Brain pericyte (primary cell): ENCODE results near the gene ABCC8.

Experiments used
- DNase-seq: peaks from one replicate; pipeline ENCODE4 v3.0.0-alpha.2; 2012; ENCODE audit warnings: low read depth, low spot score

Gene ABCC8

DNA sequence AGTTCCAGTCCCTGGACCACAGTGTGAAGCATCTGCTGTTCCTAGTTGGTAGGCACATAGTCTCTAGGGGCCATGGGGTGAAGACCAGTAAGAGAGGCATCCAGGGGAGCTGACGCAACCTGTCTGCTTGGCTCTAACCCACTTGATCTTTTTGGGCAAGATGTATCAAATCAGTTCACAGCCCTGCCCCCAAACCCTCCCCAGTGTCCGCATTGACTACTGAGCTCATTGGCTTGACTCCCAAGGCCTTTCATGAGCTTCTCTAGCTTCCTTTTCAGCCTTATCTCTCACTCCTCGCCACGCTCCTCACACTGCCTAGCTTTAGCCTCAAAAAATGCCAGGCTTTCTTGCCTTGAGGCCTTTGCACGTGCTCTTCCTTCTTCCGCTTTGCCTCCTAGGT is 29.7 kb upstream of the ABCC8 start:
- no peak for DNase-seq

DNA sequence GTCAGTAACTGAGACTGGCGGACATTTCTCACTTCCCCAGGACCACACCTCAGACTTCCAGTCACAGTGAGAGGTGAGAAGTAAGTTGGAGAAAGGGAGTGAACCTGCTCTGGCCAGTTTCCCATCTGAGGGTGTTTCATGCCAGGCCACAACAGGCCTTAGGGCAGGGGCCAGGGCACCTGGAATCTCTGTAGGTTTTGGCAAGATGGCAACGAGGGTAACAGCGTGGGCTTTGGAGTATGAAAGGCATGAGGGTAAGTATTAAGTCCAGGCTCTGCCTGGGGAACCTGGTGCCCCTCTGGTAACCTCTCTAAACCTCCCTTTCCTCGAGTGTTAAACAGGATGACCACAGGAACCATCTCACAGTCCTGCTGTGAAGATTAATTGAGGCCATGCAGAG is 28.5 kb upstream of the ABCC8 start:
- no peak for DNase-seq

DNA sequence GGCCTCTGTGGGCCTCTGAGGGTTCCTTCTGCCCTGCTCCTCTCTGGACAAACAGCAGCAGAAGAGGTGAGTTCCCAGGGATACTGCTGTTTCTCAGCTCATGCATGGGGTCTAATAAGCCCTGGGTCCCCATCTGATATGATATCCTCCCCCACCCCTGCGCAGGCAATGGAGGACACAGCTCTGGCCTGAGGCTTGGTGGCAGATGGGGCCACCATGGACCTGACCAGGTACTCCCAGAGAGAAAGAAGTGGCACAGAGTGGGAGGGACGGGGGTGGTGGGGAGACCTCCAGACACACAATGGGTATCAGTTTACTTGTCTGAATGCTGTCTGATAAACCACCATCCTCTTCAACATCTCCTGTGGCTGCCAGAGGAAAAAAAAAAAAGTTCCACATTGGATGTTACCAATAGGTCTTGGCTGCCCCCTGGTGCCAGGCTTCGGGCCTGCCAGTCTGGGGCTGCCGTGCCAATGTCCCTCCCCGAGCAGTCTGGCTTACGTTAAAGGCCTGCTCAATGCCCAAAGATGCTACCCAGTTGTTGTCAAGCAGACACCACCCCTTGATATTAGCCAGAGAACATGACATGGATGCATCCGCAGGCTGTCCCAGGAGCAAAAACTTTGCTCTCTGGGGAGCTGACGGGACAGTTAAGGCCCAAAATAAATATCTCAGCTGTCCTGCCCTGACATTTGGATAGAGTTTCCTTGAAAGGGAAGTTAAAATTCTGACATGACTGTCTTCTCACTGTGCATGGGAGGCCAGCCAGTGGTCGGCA is 27.9 kb upstream of the ABCC8 start:
- DNase-seq, result no peak

DNA sequence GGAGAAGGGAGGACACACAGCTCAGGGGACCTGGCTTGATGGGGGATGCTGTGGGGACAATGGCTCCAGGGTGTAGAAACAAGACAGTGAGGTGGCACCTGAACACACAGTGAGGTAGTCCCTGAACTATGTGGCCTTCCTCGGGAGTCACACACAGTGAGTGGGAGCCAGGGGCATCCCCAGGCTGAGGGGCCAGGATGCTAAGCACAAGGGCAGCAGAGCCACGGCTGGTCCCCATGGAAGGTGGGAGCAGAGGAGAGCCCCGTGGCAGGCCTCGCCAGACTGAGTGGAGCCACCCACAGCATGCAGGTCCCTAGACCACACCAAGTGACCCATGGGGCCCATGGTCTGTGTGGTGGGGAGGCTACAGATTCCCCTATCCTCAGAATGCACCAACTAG is 26.0 kb upstream of the ABCC8 start:
- no peak for DNase-seq

DNA sequence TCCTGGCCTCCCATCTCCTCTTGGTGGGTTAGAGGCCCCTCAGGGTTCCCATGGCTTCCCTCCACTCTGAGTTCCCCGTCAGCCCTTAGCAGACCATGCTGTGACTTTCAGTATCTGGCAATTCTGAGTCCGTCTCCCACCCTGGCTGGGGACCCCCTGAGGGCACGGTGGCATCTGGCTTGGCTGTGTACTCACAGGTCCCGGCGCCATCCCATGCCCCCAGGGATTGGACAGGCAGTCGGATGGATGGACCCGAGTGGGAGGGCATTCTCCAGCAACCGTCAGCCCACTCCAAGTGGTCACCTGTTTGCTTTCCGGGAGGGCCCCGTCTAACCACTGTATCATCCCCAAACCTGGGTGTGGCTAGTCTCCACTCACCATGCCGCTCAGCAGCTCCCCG is 24.0 kb upstream of the ABCC8 start:
- DNase-seq, result no peak

DNA sequence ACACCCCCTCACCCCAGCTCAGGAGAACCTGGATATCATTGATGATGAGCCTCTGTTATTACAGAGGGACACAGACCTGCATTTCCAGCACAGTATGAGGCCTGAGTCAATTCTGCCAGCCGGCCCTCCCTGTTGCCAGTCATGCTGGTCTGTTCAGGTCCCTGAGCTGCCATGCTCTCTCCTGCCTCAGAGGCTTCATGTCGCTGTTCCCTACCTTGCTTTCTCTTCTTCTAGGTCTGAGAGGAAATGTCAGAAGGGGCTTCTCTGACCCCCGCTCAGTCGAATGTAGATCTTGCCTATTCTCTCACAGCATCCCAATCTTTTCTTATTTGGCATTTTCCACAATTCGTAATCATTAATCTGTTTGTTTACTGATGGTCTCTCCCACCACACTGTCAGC is 21.8 kb upstream of the ABCC8 start:
- no peak for DNase-seq

DNA sequence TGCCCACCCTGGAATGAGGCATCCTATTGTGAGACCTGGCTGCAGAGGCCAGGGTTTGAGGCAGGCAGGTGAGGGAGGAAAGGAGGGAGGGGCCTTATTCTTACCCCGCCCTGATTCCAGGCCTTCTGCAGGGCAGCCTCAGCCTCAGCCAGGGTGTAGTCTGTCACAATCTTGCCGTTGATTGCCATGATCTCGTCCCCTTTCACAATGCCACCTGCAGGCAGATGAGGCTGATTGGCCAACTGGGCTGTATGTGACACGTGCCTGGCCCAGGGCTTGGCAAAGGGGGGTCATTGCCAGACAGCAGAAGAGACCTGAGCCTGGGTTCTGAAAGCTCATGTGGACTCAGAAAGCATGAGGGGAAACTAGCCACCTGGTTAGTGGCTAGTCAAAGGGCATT is 21.4 kb upstream of the ABCC8 start:
- no peak for DNase-seq

DNA sequence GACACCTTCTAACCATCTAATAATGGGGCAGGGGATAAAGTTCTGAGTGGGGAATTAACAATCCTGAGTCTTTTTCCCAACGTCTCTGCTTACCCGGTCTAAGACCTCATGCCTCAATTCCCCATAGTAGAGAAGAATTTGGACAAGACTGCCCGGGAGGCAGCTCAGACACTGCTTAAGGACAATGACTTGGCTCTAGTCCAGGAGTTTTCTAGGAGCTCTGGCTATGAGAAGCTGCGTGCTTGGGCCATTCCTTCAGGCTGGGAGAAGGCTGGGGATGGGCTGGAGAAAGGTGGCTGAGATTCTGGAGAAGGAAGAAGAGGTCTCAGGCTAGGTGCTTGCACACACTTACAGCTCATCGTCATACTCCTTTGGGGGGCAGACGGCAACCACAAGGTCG is 19.8 kb upstream of the ABCC8 start:
- no peak for DNase-seq

DNA sequence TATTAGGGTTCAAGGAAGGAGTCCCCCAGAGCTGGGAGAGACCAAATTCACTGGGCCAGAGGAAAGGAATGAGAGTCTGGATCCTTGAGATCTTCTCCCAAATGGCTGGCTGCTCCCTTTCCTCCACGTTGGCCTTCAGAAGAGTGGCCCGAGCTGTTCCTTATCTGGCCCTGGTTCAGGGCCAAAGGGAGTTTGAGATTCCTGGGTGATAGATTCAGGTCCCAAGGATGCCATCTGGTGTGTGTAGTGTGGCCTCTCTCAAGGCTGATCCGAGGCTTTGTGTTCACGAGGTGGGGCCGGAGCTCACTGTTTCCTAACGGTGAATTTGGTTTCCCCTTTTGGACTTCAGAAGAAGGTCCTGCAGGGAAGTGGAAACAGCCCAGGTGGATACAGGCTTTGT is 17.4 kb upstream of the ABCC8 start:
- no peak for DNase-seq

DNA sequence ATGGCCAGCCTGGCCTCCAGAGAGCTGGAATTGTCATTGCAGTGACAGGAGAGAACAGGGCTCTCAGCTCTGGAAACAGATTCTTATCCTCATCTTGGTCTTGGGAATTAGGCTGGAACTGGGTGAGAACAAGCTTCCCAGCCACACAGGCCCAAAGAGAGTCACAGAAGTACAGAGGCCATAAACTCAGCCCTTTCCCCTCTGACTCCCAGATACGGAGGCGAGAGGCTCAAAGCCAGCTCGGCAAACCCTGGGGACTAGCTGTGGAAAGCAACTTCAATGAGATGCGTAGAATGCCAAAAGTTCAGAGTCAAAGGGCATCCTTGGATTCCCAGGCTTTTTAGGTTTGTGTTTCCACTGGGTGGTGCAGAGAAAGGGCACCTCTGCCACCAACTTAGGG is 14.3 kb upstream of the ABCC8 start:
- DNase-seq, result no peak

DNA sequence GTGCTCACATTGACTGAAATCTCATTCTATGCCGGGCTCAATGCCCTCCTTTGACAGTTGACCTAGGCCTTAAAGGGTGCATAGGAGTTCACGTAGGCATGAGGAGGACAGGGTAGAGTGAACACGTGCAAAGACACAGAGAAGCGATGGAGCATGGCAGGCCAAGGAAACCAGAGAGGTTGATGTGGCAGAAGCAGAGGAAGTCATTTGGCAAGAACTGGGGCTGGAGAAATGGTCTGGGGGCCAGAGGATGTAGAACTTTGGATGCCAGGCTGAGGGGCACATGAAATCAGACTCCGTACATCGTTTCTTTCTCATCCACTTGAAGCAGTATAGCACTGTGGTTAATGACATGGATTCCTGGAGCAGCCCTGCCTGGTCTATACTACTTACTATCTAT is 13.6 kb upstream of the ABCC8 start:
- DNase-seq, result no peak

DNA sequence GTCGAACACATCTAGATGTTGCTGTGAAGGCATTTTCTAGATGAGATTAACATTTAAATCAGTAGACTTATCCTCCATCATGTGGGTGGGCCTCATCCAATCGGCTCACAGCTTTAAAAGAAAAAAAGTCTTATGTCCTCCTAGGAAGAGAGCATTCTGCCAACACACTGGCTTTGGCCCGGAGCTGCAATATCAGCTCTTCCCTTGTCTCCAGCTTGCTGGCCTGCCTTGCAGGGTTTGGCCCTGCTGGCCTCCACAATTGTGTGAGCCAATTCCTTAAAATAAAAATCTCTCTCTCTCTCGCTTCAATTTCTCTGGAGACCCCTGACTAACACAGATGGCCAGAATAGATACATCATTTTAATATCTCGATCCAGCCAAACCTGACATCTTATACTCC is 13.1 kb upstream of the ABCC8 start:
- no peak for DNase-seq

DNA sequence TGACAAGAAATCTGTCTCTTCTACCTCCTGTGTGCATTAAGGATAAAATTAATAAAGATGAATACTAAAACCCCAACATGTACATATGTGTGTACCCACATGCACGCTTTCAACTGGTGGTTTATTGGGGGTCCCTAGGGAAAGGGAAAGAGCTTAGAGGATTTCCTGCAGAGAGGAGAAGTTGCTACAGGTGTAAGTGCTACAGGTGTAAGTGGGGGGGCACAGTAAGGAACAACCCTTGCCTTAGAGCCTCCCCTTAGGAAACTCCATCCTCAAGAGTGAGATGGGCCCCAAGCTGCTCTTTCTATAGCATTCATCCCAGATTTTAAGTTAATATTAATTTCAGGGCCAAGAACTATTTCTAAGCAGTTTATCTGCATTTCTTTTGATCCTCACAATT is 11.9 kb upstream of the ABCC8 start:
- DNase-seq, result no peak

DNA sequence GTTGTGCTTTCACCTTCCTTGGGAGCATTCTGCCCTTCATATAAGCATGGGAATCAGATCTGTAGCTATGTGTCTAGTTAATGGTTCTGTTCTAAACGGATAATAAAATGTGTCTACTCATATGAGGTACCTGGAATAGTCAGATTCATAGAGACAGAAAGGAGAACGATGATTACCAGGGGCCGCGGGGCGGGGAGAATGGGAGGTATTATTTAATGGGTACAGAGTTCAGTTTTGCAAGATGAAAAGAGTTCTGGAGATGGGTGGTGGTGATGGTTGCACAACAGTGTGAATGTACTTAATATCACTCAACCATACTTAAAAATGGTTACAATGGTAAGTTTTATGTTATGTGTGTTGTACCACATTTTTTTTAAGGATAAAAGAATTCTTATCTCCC is 10.0 kb upstream of the ABCC8 start:
- no peak for DNase-seq

DNA sequence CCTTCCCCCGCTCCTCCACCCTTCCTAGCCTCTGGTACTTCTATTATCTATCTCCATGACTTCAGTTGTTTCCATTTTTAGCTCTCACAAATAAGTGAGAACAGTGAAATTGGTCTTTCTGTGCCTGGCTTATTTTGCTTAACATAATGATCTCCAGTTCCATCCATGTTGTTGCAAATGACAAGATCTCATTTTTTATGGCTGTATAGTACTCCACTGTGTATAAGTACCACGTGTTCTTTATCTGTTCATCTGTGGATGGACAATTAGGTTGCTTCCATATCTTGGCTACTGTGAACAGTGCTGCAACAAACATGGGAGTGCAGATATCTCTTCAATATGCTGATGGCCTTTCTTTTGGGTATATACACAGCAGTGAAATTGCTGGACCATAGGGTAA is 6.9 kb upstream of the ABCC8 start:
- DNase-seq, result no peak

DNA sequence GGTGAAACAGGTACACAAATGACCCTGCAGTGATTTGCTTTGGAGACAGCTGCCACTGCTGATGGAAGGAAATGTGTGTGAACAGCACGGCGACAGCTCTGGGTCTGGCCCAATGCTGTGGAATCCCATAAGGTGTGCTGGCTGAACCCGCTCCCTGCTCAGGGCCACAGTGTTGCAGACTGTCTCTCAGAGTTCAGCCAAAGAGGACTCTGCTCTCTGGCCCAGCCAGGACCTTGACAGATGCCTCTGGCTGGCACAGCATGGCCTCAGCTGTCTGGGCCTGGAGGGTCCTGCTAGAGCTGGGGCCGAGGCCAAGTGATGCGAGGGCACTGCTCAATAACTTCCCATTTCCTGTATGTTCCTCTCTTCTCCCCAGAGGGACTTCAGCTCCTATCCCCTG is 5.3 kb upstream of the ABCC8 start:
- DNase-seq, result no peak

DNA sequence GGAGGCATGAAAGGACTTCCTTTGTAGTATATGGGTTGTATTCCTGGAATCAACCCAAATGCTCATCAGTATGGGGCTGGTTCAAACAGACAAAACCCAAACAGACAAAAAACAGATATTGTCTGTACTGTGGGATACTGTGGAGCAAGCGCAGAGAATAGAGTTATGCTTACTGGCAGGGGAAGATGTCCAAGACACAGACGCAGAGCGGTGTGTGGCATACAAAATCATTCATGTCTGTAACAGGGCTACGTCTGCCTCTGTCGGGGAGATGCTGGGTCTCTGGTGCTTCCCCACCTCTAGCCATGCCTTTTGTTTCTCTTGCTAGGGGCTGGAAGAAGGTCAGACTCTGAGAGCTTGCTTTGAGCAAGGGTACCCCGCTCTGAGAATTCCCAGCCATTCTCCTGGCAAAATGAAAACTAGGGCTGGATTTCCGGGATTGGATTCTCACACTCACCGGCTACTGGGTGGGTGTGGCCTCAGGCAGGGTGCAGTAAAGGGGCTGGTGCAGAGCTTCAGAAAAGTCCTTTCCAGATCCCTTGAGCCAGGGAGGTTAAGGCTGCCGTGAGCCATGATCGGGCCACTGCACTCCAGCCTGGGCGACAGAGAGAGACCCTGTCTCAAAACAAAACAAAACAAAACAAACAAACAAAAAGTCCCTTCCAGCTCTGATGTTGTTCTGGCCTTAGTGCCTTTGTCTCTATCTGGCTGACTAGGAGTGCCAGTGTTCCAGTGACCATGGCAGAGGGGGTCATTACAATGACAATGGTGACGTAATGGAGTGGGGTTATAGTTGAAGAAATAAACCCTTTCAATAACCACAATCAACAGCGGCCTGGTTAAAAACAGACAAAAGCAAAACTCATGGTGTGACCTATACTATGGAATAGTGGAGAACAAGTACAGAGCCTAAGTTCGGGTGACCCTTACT is 2.9 kb upstream of the ABCC8 start:
- no peak for DNase-seq

DNA sequence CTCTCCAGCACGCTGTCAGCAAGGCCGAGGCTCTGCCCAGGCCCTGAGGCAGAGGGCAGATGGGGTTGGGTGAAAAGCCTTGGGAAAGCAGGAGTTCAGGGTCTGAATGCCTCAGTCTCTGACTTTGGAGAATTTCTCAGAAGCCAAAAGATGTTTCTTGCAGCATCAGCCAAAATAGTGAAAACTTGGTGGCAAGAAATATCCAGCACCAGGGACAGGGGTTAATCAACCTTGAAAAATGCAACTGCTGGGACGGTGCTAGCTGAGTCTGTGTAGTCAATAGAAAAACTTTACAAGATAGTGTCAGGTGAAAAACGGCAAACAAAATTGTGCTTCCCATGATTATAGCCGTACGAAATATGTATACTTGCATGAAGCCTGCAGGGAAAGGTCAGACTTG is 1.4 kb upstream of the ABCC8 start:
- no peak for DNase-seq

DNA sequence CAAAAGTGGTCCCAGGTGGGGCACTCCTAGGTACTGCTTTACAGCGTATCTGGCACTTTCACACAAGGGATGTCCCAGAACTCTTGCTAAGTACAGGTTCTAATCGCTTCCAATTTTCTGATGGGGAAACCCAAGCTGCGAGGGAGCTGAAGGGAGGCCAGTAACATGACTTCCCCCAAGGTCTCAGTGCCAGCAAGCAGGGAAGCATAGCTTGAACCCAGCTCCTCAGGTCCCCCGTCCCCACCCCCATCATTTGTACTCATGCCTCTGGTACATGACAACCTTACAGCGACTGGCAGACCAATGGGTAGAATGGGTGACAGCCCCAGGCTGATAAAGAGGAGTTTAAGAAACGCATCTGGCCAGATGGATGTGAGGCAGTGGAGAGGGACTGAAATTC is 716 bp upstream of the ABCC8 start:
- DNase-seq, result no peak

DNA sequence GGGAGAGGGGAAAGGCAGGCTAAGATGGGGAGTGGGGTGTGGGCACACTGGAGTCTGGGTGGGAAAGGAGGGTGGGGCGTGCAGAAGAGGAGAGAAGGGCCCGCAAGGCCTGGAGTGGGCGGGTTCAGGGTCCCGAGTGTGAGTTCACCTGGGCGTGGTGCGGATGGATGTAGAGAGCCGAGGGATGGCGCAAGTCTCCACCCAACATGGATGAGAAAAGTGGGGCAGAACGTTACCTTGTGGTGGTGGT is 364 bp upstream of the ABCC8 start:
- DNase-seq, result no peak

DNA sequence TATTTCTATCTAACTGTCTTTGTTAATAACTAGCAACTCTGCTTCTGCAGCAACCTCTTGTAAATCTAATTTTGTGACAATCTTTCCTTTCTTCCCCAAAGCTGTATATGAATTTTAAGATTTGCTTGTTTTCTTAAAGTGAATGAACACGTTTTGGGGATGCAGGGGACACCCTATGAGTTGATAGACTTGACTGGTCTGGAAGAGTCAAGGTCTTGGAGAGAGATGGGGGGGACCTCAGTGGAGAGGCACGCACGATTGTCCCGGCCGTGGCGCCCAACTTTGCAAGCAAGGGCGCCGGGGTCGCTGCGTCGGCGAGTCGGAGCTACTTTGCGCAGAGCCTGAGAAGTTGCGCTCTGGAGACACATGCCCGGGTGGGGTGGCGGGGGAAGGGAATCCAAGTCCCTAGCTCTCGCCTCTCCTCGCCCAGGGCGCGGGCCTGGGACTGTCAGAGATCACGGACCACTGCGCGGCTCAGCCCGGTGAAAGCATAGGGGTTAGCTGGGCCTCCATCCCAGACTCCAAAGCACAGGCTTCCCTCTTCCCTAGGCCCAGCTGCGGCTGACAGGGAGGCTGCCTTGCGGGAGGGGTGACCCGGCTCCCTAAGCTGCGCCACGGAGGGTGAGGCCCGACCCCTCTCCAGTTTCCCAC is 854 bp downstream of the ABCC8 start:
- no peak for DNase-seq

DNA sequence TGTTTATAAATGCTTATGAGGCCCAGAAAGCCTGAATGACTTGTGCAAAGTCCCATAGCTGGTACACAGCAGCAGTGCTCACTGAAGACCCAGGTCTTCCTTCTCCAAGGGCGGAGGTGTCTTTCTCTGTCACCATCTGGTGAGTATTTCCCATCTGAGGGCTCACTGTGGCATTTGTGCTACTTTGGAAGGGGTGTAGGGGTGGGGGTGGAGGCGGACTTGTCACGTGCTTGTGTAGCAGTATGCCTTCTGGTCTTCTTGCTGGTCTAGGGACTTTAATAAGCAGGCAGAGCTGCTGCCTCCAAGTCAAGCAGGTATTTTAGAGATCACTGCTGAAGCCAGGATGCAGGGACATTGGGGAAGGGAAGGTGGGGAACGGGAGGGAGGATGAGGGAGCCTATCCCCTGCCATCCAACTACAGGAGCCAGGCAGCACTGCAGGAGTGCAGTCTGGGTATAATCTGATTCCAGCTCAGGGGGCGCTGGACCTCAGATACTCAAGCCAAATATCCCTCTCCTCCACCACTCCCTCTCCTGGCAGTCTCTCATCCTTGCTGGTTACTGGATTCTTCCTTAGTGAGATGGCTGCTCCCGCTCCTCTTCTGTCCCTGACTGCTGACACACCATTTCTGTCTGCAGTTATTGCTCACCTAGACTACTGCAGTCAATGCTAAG is 3.4 kb downstream of the ABCC8 start:
- no peak for DNase-seq
